ENCODE data around the gene ESAM.
A peak's percentile ranks its signal among the peaks of the same experiment; 100 is the strongest.

Gene ESAM

DNA sequence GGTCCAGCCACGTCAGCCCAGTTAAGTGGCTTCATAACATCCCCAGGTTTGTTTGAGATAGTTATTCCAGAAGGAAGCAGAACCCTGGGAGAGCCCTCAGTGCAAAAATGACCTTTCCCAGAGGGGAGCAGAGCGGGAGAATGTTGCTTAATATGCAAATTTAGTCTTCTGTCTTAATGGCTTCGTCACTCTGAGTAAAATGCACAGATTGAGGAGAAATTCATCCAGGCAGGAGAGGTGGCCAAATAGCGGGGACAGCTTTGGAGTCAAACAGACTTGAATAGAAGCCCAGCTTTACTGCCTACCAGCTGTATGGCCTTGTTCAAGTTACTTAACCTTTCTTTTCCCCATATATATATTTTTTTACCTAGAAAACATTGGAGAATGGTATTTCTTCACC is 34.6 kb downstream of the ESAM start:
- DNase-seq = no peak

DNA sequence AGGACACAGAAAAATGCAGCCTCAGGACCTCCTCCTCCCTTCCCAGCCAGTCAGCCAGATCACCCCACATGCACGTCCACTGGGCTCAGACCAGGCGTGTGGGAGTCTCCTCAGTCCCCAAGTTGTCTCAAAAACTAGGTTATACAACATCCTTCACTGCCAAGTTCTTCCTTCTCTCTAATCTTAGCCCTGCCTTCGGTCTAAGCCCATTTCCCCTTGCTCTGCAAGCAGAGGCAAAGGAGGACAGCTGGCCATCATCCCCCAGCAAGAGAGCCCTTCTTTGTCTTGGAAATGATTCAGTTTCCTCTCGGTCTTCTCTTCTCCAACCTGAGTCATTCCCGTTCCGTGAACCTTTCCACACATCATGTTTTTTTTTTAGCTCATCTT is 36.4 kb downstream of the ESAM start:
- no peak for DNase-seq

DNA sequence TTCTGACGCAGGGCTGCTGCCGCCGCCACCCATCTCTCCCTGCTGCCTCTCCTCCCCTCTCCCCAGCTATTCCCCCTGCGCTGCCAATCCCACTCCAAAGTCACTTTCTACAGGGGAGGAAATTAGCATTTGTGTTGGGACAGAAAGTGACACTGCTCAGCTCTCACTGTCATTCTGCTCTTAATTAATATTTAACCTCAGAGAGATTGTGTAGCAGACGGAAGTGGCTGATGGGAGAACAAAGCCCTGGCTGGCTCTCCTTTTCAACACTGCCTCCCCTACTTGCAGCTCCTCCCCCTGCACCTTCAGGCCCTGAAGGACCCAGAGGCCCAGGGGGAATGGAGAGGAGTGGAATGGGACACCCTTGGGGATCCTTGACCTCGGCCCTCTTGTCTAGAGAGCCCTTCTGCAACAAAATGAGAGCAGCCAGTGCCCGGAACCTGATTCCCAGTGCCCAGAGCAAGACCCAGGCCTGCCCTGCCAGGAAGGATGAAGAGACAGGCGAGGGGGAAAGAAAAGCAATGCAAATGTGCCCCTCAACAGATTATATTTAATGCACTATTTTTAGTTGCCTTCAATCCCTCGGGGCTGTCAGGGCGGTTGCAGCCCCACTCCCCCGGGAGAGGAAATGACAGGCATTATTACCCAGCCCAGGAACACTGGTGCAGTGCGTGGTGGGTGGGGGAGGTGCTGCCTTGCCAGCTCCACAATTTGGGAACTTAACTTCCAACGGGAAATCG is 36.9 kb downstream of the ESAM start:
- DNase-seq = no peak

GRCh38 chr11:124722176-124722575 is 39.9 kb downstream of the ESAM start:
- no peak for DNase-seq

DNA sequence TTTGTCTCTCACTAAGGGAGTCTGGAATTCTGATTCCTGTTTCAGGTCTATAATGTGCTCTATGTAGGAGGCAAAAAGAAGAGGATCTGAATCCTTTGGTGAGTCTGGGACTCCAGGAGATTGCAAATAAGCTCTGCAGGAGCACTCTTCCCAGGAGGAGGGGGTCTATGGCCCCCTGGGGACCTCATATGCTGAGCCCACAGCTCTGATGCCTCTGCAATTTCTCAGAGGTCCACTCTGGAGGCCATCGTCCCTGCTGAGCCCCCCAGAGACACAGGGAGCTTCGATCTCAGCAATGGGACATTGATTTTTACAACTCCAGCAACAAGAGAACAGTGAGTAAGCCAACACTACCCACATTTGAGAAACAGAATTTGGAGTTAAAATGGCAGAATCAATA is 42.6 kb downstream of the ESAM start:
- DNase-seq = no peak

- DNase-seq = no peak
Measured at GRCh38 chr11:124718801-124719200, 43.3 kb downstream of the ESAM start.

DNA sequence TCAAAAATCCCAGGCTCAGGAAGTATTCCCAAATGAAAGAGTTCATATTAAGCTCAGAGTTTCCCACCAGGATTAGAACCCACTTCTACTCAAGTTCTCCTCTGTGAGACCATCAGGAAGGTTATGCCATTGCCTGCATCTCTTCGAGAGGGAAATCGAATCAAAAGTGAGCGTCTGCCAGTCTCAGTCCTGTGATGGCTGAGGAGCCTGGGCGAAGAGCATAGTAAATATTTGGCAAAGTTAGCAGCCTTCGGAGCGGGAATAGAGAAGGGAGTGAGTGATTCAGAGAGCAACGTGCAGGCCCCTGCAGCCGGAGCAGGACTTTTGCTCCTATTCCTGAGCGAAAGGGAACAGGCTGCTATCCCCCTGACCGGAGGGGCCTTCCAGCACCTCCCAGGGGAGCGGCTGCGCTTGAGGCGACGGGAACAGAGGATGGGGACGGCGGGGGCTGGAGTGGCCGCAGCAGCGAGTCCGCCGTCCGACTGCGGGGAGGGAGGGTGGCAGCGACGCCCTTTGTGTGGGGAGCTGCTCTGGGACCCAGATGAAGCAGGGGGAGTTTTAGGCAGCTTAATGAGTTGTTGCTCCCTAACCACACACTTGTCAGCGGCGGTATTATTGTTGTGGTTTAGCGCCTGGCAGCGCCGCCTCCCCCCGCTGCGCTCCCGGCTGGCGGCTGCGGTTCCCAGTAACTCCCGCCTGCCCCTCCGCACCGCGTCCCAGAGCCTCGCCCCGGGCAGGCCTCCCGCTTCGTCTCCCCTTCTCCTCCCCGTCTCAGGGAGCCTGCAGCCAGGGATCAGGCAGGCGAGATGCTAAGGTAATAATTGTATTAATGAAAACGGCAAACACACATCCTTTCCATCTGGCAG is 44.1 kb downstream of the ESAM start:
- DNase-seq = peak; percentile 17

DNA sequence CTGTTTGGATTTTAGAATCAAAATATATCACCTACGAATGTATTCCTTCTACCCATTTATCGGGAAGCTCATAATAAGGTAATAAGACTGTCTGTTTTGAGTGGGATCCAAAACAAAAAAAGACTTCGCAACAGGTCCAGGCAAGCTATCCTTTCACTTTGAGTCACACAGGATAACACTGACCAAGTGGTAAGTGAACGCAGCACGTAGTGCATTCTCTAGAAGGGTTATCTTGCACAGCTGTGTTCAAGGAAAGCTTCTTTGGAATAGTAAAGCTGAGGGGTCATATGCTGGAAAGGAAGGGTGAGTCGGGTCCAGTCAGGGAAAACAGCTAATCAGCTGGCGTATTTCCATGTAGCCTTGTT is 44.7 kb downstream of the ESAM start:
- DNase-seq = no peak

DNA sequence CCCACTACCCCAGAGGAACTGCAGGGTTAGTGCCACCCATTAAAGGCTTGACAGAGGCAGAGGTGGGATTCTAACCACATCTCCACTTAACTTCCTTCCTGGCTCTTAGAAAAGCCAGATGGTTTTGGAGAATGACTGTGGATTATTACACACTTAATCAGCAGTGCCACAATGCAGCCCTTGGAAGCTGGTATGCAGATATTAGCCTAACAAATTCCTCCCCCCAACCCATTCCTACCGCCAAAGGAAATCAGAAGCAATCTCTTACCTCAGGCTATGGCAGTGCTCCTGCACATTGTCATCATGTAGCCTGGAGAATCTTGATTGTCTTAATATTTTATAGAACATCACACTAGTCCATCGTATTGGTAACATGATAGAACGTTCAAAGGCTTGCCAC is 45.5 kb downstream of the ESAM start:
- no peak for DNase-seq

GRCh38 chr11:124712392-124712791 is 49.7 kb downstream of the ESAM start:
- DNase-seq = no peak

- no peak for DNase-seq
Measured at GRCh38 chr11:124707829-124708228, 54.3 kb downstream of the ESAM start.
